GM12873 (cell line): Measurements from ENCODE around the gene TRPV2.

Source experiments
- CTCF ChIP-seq: IDR thresholded peaks from 2 replicates; pipeline ENCODE4 v1.5.1; 2012; ENCODE audit warnings: low read depth, mild to moderate bottlenecking, moderate library complexity, low read length, control low read depth; ENCODE audit not compliant: insufficient read depth; ENCODE audit errors: missing control alignments

The TRPV2 gene

GRCh38 chr17:16380640-16381495, 34.5 kb upstream of the TRPV2 start, which contains the start of gene UBB:
UBB (plus strand) TSS chr17:16381091; CDS start chr17:16381908, 817 bp downstream.
- TF ChIP-seq CTCF, result peak; percentile 34

- no peak for TF ChIP-seq CTCF
Observed at GRCh38 chr17:16381496-16381820, 33.9 kb upstream of the TRPV2 start.

DNA sequence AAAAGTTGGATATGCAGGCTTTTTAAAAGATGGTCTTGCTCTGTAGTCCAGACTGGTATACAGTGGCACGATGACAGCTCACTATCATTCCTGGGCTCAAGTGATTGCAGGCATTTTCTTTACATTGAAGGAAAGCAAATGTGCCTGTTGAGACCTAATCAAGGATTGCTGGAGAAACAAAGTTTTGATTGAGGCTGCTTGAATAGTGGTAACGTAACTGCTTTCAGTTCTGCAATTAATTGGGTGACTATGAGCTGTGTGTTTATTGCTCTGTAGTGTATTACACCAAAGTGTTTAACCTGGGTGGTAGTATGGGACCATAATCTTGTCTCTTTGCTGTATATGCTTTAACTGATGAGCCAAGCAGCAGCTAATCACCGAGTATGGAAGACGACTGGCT, 32.2 kb upstream of the TRPV2 start:
- TF ChIP-seq CTCF, result no peak

DNA sequence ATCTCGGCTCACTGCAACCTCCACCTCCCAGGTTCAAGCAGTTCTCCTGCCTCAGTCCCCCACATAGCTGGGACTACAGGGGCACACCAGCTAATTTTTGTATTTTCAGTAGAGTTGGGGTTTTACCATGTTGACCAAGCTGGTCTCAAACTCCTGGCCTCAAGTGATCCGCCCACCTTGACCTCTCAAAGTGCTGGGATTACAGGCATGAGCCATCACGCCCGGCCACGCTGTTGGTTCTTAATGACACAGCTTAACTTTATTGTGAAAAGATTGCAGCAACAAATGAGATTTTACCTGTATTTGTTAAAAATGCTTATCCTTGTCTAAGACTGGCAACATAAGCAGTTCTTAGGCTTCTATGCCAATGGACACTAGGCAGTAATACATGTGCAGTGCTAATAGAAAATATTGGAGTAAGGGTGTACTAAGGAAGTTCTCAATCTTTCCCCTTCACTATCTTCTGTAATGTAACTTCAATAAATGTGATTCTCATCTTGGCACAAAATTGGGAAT, 31.5 kb upstream of the TRPV2 start:
- no peak for TF ChIP-seq CTCF

DNA sequence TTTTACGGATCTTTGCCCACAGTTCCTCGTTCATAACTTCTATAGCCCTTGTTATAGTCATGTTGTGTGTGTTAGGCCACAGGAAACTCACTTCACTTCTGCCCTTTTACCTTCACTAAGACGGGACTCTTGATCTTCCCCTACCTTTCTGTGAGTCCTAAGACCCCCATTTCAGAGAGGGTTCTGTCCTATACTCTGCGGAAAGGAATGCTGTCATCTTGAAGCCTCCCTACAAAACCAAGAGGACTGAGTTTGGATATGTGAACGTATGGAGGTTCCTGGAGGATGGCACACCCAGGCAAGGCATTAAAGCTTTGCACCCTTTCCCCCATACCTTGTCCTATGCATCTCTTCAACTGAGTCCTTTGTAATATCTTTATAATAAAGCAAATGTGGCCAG, 30.8 kb upstream of the TRPV2 start:
- no peak for TF ChIP-seq CTCF

- no peak for TF ChIP-seq CTCF
Observed at GRCh38 chr17:16391451-16391850, 23.9 kb upstream of the TRPV2 start.

DNA sequence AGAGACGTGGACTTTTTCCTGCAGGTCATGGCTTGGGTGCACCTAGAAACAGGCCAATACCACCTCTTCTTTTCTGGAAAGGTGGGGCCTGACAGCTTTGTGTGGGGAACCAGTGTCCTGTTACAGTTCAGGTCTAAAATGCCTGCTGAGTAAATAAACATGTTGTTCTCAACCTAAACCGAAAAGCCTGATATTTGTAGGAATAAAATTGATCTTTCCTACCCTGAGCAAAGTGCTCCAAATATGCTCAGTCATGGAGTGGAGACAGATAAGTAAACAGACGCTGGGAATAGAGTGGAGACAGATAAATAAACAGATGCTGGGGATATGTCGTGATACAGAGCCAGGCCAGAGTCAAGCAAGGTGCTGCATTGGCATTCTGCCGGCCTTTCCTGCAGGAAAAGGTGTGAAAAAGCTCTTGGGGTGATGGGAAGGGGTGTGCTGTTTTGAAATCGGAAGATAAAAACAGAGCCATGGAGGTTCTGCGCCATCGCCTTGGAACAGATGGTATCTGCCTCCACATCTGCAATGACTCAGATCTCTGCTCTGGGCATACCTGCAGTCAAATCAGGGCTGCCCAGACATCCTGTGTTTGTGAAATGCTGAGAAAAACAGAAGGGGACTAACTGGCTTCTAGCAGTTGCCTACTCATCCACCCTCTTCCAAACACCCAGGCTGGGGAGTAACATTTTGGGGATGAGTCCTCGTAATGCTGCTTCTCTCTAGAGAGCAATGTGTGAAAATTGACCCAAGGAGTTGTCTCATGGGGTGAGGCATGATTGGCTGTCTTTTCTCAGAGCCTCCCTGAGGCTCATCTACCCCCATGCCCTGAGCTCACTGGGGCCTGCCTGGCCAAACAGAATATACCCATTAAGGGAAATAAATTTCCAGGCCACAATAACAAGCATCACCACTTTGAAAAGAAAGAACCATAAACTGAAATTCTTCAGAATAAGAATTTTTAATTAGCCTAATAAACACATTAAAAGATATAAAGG, 16.8 kb upstream of the TRPV2 start:
- no peak for TF ChIP-seq CTCF
